Muscle of back (tissue), 11 donors: ENCODE data around the gene GPRIN1. TPM values are rescaled to one million over a fixed set of nuclear protein-coding genes. Genes with fewer than 3 reads are reported as not detected.

ENCODE experiments used
- DNase-seq, 3 donors: peaks; one replicate each; pipeline versions ENCODE4 v3.0.0 to v3.0.0-alpha.2; 2013
- polyA plus RNA-seq, 10 donors: library from polyadenylated mRNA; unstranded; fragments of 120-200 nt; gene quantifications; one replicate each; pipeline ENCODE4 v1.2.1, GENCODE V29; 2013; ENCODE audit not compliant: insufficient read length in 10 of 10

GPRIN1 gene
- polyA plus RNA-seq, 10 donors = 0.38 to 4.1 (median 0.63) TPM

DNA sequence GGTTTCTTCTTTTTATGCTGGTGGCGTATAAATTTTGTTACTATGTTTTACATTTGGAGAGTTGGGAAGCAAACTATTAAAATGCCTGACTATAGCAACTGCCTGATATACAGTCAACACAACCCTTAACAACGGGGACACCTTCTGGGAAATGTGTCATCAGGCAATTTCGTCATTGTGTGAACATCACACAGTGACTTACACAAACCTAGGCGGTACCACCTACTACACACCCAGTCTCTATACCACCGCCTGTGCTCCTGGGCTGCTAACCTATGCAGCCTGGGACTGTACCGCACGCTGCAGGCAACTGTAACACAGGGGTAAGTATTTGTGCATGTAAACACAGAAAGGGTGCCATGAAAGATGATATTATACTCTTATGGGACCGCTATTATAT is 62.2 kb downstream of the GPRIN1 start:
- DNase-seq = no peak

Other genes with a start within 250 kb of the GPRIN1 start
- 10 to 100 TPM; 53.6 to 69.0 (median 58.6) TPM for gene KIAA1191, start 248.4 kb downstream of the GPRIN1 start, polyA plus RNA-seq
- gene ARL10, start 244.7 kb downstream of the GPRIN1 start, polyA plus RNA-seq = 10 to 100 TPM in 6 of 10 donors, 1 to 10 TPM in 4; 8.6 to 13.6 (median 10.9) TPM
- gene NOP16, start 221.6 kb downstream of the GPRIN1 start, polyA plus RNA-seq = 10 to 100 TPM; 21.6 to 34.0 (median 28.2) TPM
- gene HIGD2A, start 221.4 kb downstream of the GPRIN1 start, polyA plus RNA-seq = 100 to 1,000 TPM; 129 to 183 (median 157) TPM
- 10 to 100 TPM; 42.0 to 67.1 (median 50.2) TPM for gene CLTB, start 193.6 kb downstream of the GPRIN1 start, polyA plus RNA-seq
- gene FAF2, start 161.8 kb downstream of the GPRIN1 start, polyA plus RNA-seq = 10 to 100 TPM; 22.9 to 33.3 (median 27.4) TPM
- 10 to 100 TPM; 22.0 to 48.4 (median 27.0) TPM for gene RNF44, start 72.8 kb downstream of the GPRIN1 start, polyA plus RNA-seq
- under 1 TPM in 8 of 10 donors, not detected in 2; 0.27 to 0.88 (median 0.49) TPM for gene CDHR2, start 60.8 kb downstream of the GPRIN1 start, polyA plus RNA-seq
- gene SNCB, start 20.4 kb upstream of the GPRIN1 start, polyA plus RNA-seq = under 1 TPM in 1 of 10 donors, not detected in 9; 0.15 TPM
- gene EIF4E1B, start 20.5 kb upstream of the GPRIN1 start, polyA plus RNA-seq = under 1 TPM in 2 of 10 donors, not detected in 8; 0.05 to 0.17 TPM
- 10 to 100 TPM; 23.7 to 34.3 (median 27.7) TPM for gene TSPAN17, start 37.3 kb upstream of the GPRIN1 start, polyA plus RNA-seq
- 1 to 10 TPM in 8 of 10 donors, under 1 TPM in 2; 0.84 to 2.0 (median 1.3) TPM for gene UNC5A, start 200.4 kb upstream of the GPRIN1 start, polyA plus RNA-seq